Gastrocnemius medialis (tissue), 4 donors: ENCODE results near the gene MIF4GD. TPM values are rescaled to one million over a fixed set of nuclear protein-coding genes. Genes with fewer than 3 reads are reported as not detected.

Experiments
- ATAC-seq, 2 donors: fragments of 150-250 bp; one replicate each; pipeline ENCODE4 v1.9.1; 2016
- DNase-seq, 2 donors: peaks; one replicate each; pipeline ENCODE4 v3.0.0-alpha.2; 2019
- H3K27ac ChIP-seq, 4 donors: fragments of 200-600 bp; sonication (generic); 1 replicate in 1 of 4; 2 replicates in 3 of 4; pipeline ENCODE4 v1.5.1; 2016 to 2018; ENCODE audit warnings: mild to moderate bottlenecking in 2 of 4, moderate library complexity in 1 of 4
- H3K27me3 ChIP-seq, 3 donors: fragments of 200-600 bp; sonication (generic) in 2 of 3; 1 replicate in 1 of 3; 2 replicates in 2 of 3; pipeline versions ENCODE4 v1.5.1 to v1.6.0; 2016 to 2019; ENCODE audit warnings: mild to moderate bottlenecking in 1 of 3, moderate library complexity in 1 of 3
- H3K36me3 ChIP-seq, 2 donors: fragments of 200-600 bp; sonication (generic) in 1 of 2; one replicate each; pipeline ENCODE4 v1.5.1; 2017 to 2018
- H3K4me1 ChIP-seq, 2 donors: fragments of 200-600 bp; sonication (generic) in 1 of 2; one replicate each; pipeline ENCODE4 v1.5.1; 2016 to 2017; ENCODE audit warnings: mild to moderate bottlenecking in 2 of 2
- H3K4me3 ChIP-seq, 4 donors: fragments of 200-600 bp; sonication (generic) in 3 of 4; 1 replicate in 1 of 4; 2 replicates in 3 of 4; pipeline ENCODE4 v1.5.1; 2016 to 2019; ENCODE audit warnings: mild to moderate bottlenecking in 2 of 4
- H3K9me3 ChIP-seq, 3 donors: fragments of 200-600 bp; sonication (generic) in 2 of 3; 1 replicate in 1 of 3; 2 replicates in 2 of 3; pipeline ENCODE4 v1.5.1; 2016 to 2019
- POLR2A ChIP-seq, 2 donors: fragments of 450-650 bp; IDR thresholded peaks; one replicate each; pipeline ENCODE4 v1.6.1; 2017; ENCODE audit warnings: antibody characterized with exemption in 2 of 2, mild to moderate bottlenecking in 2 of 2, moderate library complexity in 2 of 2
- in situ Hi-C, 4 donors: fragments of 200-750 bp; cut with MboI; loops; one replicate each; pipeline versions ENCODE4 v1.15.0 to v1.8.0; 2017; ENCODE audit warnings: low sequenced_read_pairs in 4 of 4
- intact Hi-C: fragments of 100-400 bp; cut with DNase I; formaldehyde crosslinking; loops from one replicate; pipeline ENCODE4 v1.15.1; 2023; ENCODE audit warnings: low total_unique reads
- total RNA-seq, 4 donors: library from RNA; depleted of rRNA; stranded (reverse); fragments of >200 nt; gene quantifications; one replicate each; pipeline versions ENCODE4 v1.1.0 to v1.2.3, GENCODE V29; 2016
- TF ChIP-seq, protein P1 (sequence below), 5 experiments: fragments of 450-650 bp in 3 of 5; fragments of 200-600 bp in 2 of 5; sonication (generic) in 2 of 5; IDR thresholded peaks in 4 of 5; conservative IDR thresholded peaks in 1 of 5; 1 replicate in 4 of 5; 2 replicates in 1 of 5; pipeline ENCODE4 v1.5.1; 2016 to 2019; ENCODE audit warnings: antibody characterized with exemption in 5 of 5, mild to moderate bottlenecking in 3 of 5, moderate library complexity in 3 of 5

The MIF4GD gene
- total RNA-seq, 4 donors from 2014 or later: 50.5 to 96.1 (median 72.4) TPM

DNA sequence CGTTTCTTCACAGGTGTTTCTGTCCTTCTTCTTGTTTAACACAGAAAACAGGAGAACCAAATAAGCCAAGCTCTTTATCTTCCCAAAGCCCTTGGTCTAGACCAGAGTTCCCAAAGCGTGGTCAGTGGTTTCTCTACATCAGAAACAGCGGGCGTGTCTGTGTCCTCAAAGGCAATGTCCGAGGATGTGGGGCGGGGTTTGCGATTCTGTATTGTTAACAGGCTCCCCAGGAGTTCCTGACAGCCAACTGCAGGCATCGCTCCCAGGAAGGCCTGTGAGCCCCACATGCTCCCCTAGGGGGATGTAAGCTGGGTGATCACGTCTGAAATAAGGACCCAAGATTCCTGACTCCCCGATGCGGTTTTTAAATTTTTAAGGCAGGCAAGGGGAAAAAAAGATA lies 46.6 kb upstream of the MIF4GD start:
- Histone ChIP-seq H3K4me1 (no peaks in the 10 kb centered on the region), H3K36me3 (peaks cover 0 to 37% of the 10 kb centered on the region in 2 donors), H3K4me3 (no peak overlapping the region), H3K27ac (no peak overlapping the region), H3K9me3 (no peaks in the 10 kb centered on the region), H3K27me3 (no peaks in the 10 kb centered on the region)
- in situ Hi-C loops (loop anchor here in 3 of 4 donors (25.0 kb wide), 1 partner anchor 220 kb away; the partner anchor contains the start of gene LLGL2 (in 3 of the 3)), intact Hi-C loops (no loop called here)
- no peak for ATAC-seq
- no peak for TF ChIP-seq POLR2A (IDR thresholded peaks at IDR 0.05)
- TF ChIP-seq, protein P1, sequence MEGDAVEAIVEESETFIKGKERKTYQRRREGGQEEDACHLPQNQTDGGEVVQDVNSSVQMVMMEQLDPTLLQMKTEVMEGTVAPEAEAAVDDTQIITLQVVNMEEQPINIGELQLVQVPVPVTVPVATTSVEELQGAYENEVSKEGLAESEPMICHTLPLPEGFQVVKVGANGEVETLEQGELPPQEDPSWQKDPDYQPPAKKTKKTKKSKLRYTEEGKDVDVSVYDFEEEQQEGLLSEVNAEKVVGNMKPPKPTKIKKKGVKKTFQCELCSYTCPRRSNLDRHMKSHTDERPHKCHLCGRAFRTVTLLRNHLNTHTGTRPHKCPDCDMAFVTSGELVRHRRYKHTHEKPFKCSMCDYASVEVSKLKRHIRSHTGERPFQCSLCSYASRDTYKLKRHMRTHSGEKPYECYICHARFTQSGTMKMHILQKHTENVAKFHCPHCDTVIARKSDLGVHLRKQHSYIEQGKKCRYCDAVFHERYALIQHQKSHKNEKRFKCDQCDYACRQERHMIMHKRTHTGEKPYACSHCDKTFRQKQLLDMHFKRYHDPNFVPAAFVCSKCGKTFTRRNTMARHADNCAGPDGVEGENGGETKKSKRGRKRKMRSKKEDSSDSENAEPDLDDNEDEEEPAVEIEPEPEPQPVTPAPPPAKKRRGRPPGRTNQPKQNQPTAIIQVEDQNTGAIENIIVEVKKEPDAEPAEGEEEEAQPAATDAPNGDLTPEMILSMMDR (IDR thresholded peaks at IDR 0.05 in 4 of 5, conservative IDR thresholded peaks at IDR 0.05 in 1 of 5): no peak
- no peak for DNase-seq

GRCh38 chr17:75316253-75316652 lies 45.2 kb upstream of the MIF4GD start:
- intact Hi-C loops: no loop called here
- Histone ChIP-seq H3K4me3 (no peak overlapping the region), H3K4me1 (no peaks in the 10 kb centered on the region), H3K27ac (no peak overlapping the region), H3K36me3 (peaks cover 0 to 30% of the 10 kb centered on the region in 2 donors), H3K9me3 (no peaks in the 10 kb centered on the region), H3K27me3 (no peaks in the 10 kb centered on the region)
- TF ChIP-seq, protein P1 (IDR thresholded peaks at IDR 0.05 in 4 of 5, conservative IDR thresholded peaks at IDR 0.05 in 1 of 5): no peak
- no peak for TF ChIP-seq POLR2A (IDR thresholded peaks at IDR 0.05)
- DNase-seq: no peak
- in situ Hi-C loops: loop anchor here in 3 of 4 donors (25.0 kb wide), 1 partner anchor 221 kb away; the partner anchor contains the start of gene LLGL2 (in 3 of the 3)
- ATAC-seq: no peak

DNA sequence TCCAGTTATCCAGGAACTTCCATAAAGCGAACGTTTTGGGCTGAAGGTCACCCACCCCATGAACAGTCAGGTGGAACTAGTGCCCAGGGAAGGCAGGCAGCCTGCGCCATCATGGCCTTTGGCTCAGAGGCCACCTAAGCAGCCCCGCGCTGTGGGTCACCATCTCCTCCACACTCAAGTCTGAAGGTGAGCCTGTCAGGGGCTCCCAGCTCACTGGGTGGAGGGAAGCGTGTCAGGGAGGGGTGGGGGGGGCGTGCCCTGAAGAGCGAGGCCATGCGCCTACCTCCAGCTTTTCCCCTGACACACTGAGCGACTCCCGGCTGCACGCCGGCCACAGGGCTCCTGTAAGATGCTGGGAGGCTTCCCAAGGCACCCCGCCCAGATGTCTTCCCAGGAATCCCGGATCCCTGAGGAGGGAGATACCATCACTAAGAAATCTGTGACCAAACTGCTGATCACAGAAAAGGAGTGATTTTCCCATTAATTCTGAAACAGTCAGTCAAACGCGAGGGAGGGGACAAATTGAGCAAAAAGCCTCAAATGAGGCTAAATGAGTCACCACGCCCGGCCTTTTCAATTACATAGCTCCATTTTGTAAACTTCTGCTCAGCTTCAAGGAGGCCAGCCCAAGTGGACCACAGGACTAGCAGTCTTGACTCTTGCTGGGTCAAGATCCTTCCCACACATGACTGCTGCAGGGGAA lies 44.7 kb upstream of the MIF4GD start:
- no peak overlapping the region for H3K27ac ChIP-seq
- no peak for ATAC-seq

GRCh38 chr17:75313941-75314551 lies 43.0 kb upstream of the MIF4GD start:
- no peak for TF ChIP-seq POLR2A (IDR thresholded peaks at IDR 0.05)
- TF ChIP-seq, protein P1 (IDR thresholded peaks at IDR 0.05 in 4 of 5, conservative IDR thresholded peaks at IDR 0.05 in 1 of 5): no peak
- Histone ChIP-seq H3K27me3 (no peaks in the 10 kb centered on the region), H3K4me1 (no peaks in the 10 kb centered on the region), H3K9me3 (no peaks in the 10 kb centered on the region), H3K36me3 (peaks cover 0 to 10% of the 10 kb centered on the region in 2 donors), H3K4me3 (no peak overlapping the region), H3K27ac (no peak overlapping the region)
- ATAC-seq (peak in 1 of 2 donors; percentile 60), DNase-seq (peak in 1 of 2 donors; percentile 31)
- intact Hi-C loops (no loop called here), in situ Hi-C loops (loop anchor here in 3 of 4 donors (25.0 kb wide), 1 partner anchor 223 kb away; the partner anchor contains the start of gene LLGL2 (in 3 of the 3))

More for the DNA sequence above, 44.7 kb upstream of the MIF4GD start:
- no peak for DNase-seq
- intact Hi-C loops: no loop called here
- H3K36me3 ChIP-seq: peaks cover 0 to 26% of the 10 kb centered on the region in 2 donors
- H3K27me3 ChIP-seq: no peaks in the 10 kb centered on the region
- H3K9me3 ChIP-seq: no peaks in the 10 kb centered on the region
- in situ Hi-C loops: loop anchor here in 3 of 4 donors (25.0 kb wide), 1 partner anchor 222 kb away; the partner anchor contains the start of gene LLGL2 (in 3 of the 3)
- no peaks in the 10 kb centered on the region for H3K4me1 ChIP-seq
- no peak overlapping the region for H3K4me3 ChIP-seq
- TF ChIP-seq, protein P1 (IDR thresholded peaks at IDR 0.05 in 4 of 5, conservative IDR thresholded peaks at IDR 0.05 in 1 of 5): no peak
- no peak for TF ChIP-seq POLR2A (IDR thresholded peaks at IDR 0.05)
